H7 (cell line): ENCODE results near the gene CAPS2. TPM values are rescaled to one million over a fixed set of nuclear protein-coding genes. Genes with fewer than 3 reads are reported as not detected.

ENCODE experiments used
- DNase-seq: peaks from one replicate; pipeline ENCODE4 v3.0.0; 2012
- H3K27me3 ChIP-seq: 2 replicates; pipeline ENCODE4 v1.6.0; 2011; ENCODE audit warnings: mild to moderate bottlenecking, low read length; ENCODE audit not compliant: control insufficient read depth, insufficient read depth
- H3K36me3 ChIP-seq: replicated peaks from 2 replicates; pipeline ENCODE4 v1.5.1; 2011; ENCODE audit warnings: low read length; ENCODE audit not compliant: control insufficient read depth, insufficient read depth
- H3K4me3 ChIP-seq: 2 replicates; pipeline ENCODE4 v1.5.1; 2011; ENCODE audit warnings: low read depth, mild to moderate bottlenecking, control low read depth, low read length, moderate library complexity; ENCODE audit not compliant: insufficient read depth
- total RNA-seq: library from RNA; depleted of rRNA; stranded (reverse); fragments of >200 nt; shearing (Covaris generic); gene quantifications from 2 replicates; pipeline ENCODE4 v1.2.3, GENCODE V29; 2014; rRNA removed

CAPS2 gene
- total RNA-seq, 1 experiment from 2014 or later = 3.2 TPM

DNA sequence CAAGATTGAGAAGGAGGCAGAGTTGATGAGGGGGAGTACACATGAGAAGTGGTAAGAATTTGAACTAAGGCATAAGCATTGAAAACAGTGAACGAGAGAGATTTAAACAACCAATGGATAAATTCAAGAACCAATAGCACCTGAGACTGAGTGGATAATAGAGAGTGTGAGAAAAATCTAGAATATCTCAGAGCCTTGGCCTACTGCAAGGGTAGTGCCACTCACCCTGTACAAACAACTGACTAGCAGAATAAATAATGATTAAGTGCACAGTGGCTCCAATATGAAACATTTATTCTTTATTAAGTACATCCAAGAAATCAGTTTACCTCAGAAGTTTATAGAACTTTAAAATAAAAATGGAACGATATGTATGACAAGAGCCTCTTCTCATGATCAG, 54.4 kb downstream of the CAPS2 start:
- DNase-seq = no peak
- Histone ChIP-seq H3K36me3 (no peaks in the 10 kb centered on the region), H3K27me3 (no peaks in the 10 kb centered on the region), H3K4me3 (no peak overlapping the region)

- H3K36me3 ChIP-seq = no peaks in the 10 kb centered on the region
- H3K4me3 ChIP-seq = no peak overlapping the region
- DNase-seq = no peak
- H3K27me3 ChIP-seq = no peaks in the 10 kb centered on the region
Observed at GRCh38 chr12:75271576-75271975, 58.5 kb downstream of the CAPS2 start.

GRCh38 chr12:75270157-75270556, 60.0 kb downstream of the CAPS2 start:
- no peaks in the 10 kb centered on the region for H3K27me3 ChIP-seq
- no peak overlapping the region for H3K4me3 ChIP-seq
- DNase-seq = no peak
- no peaks in the 10 kb centered on the region for H3K36me3 ChIP-seq

DNA sequence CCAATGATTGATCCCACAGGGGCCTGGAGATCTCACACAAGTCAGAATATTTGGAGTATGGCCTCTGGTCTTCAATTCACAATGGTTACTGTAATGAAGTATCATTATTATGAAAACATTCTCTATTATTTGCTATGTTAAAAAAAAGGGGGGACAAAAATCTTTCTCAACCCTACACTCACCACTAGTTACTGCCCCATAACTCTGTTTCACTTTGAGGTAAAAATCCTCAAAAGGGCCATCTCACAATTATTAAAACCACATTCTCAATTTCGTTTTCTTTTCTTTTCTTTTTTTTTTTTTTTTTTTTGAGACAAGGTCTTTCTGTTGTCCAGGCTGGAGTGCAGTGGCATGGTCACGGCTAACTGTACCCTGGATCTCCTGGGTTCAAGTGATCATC, 60.9 kb downstream of the CAPS2 start:
- H3K4me3 ChIP-seq = no peak overlapping the region
- H3K27me3 ChIP-seq = no peaks in the 10 kb centered on the region
- no peaks in the 10 kb centered on the region for H3K36me3 ChIP-seq
- no peak for DNase-seq

GRCh38 chr12:75260316-75260715, 69.8 kb downstream of the CAPS2 start:
- H3K4me3 ChIP-seq = no peak overlapping the region
- no peaks in the 10 kb centered on the region for H3K27me3 ChIP-seq
- no peaks in the 10 kb centered on the region for H3K36me3 ChIP-seq
- no peak for DNase-seq

DNA sequence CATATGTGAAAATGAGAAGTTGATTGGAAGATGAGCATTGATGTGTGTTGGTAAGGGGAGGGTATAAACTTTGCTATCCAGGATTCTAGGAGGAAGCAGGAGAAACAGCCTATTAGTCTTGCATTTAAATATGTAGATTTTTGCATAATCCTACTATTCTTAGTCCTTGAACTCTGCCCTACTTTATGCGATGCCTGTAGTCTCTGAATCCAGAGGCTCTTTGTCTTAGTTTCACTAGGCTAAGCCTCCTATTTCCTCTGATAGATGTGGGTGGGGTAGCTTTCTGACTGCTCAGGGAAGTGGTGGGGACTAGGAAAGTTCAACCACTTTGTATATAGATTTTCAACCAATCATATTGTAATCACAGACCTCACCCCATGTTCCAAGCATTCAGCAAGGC, 71.0 kb downstream of the CAPS2 start:
- no peaks in the 10 kb centered on the region for H3K27me3 ChIP-seq
- DNase-seq = peak; percentile 2
- H3K36me3 ChIP-seq = no peaks in the 10 kb centered on the region
- H3K4me3 ChIP-seq = no peak overlapping the region

DNA sequence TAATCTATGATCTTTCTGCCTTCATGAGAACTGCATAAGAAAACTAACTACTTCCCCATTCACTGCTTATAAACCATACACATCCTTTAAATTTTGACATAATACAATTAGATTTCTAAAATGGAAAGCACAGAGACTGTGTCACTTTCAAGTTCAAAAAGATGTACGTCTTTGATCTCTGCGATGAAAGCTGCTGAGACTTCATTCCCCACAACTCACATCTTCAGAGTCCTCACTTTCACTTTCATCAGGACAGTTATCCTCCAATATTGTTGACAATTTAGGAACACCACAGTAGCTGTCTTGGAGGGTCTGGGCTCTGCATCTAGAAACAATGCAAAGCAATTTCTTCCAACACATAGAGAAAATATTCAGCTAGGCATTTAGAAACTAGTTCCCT, 72.6 kb downstream of the CAPS2 start:
- DNase-seq = no peak
- Histone ChIP-seq H3K27me3 (no peaks in the 10 kb centered on the region), H3K4me3 (no peak overlapping the region), H3K36me3 (no peaks in the 10 kb centered on the region)

DNA sequence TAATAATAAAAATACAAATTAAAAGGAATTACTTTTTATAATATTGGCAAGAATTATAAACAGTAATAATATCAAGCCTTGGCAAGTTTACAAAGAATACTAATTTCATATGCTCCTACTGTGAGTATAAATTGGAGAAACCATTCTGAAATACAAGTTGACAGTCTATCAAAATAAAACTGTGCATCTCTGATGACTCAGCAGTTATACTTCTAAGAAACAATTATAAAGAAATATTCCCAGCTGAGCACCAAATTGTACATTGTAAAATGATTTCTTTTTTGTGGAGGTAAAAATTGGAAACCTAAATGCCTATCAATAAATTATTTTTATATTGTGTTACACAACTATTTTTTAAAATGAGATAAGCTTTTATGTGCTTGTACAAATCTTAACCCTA, 85.0 kb downstream of the CAPS2 start:
- no peak for DNase-seq
- H3K27me3 ChIP-seq = no peaks in the 10 kb centered on the region
- H3K4me3 ChIP-seq = no peak overlapping the region
- H3K36me3 ChIP-seq = no peaks in the 10 kb centered on the region

GRCh38 chr12:75239987-75240386, 90.1 kb downstream of the CAPS2 start:
- no peaks in the 10 kb centered on the region for H3K27me3 ChIP-seq
- no peaks in the 10 kb centered on the region for H3K36me3 ChIP-seq
- H3K4me3 ChIP-seq = no peak overlapping the region
- no peak for DNase-seq

DNA sequence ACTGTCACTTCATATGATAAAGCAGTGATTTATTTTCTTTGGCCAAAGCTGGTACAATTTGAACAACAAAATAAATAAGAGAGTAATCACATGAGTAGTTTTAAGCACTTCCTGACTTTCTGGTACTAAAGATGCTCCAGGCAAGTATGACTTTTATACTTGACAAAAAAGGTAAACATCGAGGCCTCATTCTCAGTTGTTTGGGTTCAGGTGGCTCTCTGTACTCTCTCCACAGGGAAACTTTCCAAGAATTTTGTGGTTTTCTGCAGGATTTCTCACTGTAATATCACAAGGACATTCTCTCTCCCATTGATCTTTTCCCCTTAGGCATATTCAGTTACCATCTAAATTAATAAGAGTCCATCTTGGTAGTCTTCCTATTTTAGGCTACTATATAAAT, 93.9 kb downstream of the CAPS2 start:
- DNase-seq = no peak
- H3K36me3 ChIP-seq = no peaks in the 10 kb centered on the region

DNA sequence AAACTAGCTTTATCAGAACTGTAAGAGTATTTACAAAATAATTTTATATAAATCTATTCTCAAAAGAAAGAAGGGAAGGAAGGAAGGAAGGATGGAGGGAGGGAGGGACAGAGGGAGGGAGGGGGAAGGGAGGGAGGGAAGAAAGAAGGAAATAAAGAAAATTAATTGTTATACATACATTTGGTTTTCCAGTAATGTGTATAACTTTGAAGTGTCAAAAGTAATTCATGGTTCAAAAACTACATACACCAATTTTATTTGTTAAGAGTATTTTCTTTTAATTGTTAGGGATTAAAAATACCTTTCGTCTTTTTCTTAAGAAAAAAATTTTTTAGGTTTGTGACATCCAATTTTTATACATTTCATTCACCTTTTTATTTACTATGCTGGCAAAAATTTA, 103.0 kb downstream of the CAPS2 start:
- H3K36me3 ChIP-seq = no peaks in the 10 kb centered on the region
- H3K27me3 ChIP-seq = no peaks in the 10 kb centered on the region
- H3K4me3 ChIP-seq = no peak overlapping the region
- DNase-seq = no peak

More for the DNA sequence above, 93.9 kb downstream of the CAPS2 start:
- no peak overlapping the region for H3K4me3 ChIP-seq
- H3K27me3 ChIP-seq = no peaks in the 10 kb centered on the region

Other genes starting within 250 kb of the CAPS2 start
- gene KCNC2, start 120.5 kb downstream of the CAPS2 start, total RNA-seq = not detected in 2 replicates
- 12.8 and 17.6 TPM in 2 replicates for gene GLIPR1L1, start 4.3 kb upstream of the CAPS2 start, total RNA-seq
- not detected in 2 replicates for gene GLIPR1L2, start 60.8 kb upstream of the CAPS2 start, total RNA-seq
- gene GLIPR1, start 150.4 kb upstream of the CAPS2 start, total RNA-seq = 0.21 and 0.52 TPM in 2 replicates
- 25.6 and 35.0 TPM in 2 replicates for gene KRR1, start 181.3 kb upstream of the CAPS2 start, total RNA-seq